RWPE1 (cell line): ENCODE data around the gene GATA6.

Experiments
- CTCF ChIA-PET: fragments of 350-600 bp; sonication (Branson Sonifier 250); formaldehyde crosslinking; extraction: SDS; loops from one replicate; lab custom pipeline; 2021; lab: Yijun Ruan, JAX
- POLR2A ChIA-PET: fragments of 400-600 bp; formaldehyde crosslinking; extraction: SDS; loops from one replicate; lab custom pipeline; 2020; ENCODE audit warnings: antibody characterized with exemption; ENCODE audit not compliant: low non-redundant PET; lab: Yijun Ruan, JAX
- DNase-seq: peaks from one replicate; pipeline ENCODE4 v3.0.0; 2012; ENCODE audit warnings: low spot score
- H3K27ac ChIP-seq: fragments of 450-650 bp; 2 replicates; pipeline ENCODE4 v1.5.1; 2017
- CTCF ChIP-seq: fragments of 450-650 bp; conservative IDR thresholded peaks from 2 replicates; pipeline ENCODE4 v1.5.1; 2017; ENCODE audit warnings: low read depth, mild to moderate bottlenecking

GATA6 gene

GRCh38 chr18:22136395-22136794, 33.0 kb upstream of the GATA6 start:
- ChIA-PET CTCF (no interaction called here), POLR2A (no interaction called here)
- TF ChIP-seq CTCF: no peak
- DNase-seq: no peak
- no peak overlapping the region for H3K27ac ChIP-seq

DNA sequence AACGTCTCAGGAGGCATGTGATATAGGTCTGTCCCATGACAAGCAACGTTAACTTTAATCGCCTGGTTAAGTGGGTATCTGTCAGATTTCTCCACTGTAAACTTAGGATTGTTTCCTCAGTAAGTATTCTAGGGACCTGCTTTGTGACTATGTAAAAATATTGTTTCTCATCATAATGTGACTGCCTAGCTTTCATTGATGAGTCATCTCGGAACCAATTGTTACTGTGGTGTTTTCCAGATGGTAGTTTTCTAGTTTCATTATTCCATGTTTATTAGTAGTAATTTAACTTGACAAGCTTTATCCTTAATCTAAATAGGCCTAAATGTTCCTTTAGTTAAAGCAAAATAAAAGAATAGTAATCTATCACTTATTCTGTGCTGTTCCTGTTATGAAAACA, 28.2 kb upstream of the GATA6 start:
- ChIA-PET POLR2A (no interaction called here), CTCF (interaction anchor here (1.0 kb wide), 1 partner anchor 186 kb away, joined by 6 read pairs; no protein-coding TSS in a partner anchor)
- no peak for DNase-seq
- no peak for TF ChIP-seq CTCF
- H3K27ac ChIP-seq: no peak overlapping the region

DNA sequence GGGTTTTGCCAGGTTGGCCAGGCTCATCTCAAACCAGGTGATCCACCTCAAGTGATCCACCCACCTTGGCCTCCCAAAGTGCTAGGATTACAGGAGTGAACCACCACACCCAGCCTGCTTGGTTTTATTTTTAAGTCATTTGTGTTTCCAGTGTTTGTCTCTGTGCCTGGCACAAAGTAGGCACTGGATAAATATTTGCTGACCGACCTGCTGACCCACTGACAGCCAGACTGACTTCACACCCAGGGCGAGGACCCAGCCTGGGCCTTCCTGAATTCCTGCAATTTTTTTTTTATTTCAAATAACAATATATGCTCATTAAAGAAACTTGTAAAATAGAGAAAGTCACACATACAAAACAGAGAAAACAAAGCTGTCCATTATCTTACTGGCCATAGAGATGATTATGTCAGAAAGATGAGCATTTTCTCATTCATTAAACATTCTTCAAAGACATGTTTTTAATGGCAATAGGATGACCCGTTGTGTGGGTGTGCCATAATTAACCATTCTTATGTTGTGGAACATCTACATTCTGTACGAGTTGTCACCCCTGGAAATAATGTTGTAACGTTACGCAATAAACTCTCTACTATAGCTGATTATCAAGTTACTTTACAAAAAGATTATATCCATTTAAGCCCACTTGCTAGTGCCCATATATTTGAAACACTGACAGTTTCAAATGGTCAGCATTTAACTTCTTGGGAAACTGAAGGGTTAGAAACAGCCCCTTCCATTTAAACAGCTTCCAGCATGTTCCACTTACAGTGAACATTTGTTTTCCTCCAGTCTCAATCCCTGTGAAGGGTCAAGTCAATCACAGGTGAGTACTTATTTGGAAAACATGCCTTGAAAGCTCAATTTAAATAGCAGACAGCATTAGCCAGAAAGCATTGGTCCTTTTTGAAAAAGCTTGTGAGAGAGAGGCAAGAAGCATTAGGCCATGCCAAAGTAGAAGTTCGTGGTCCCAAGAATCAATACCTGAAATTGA, 25.7 kb upstream of the GATA6 start:
- H3K27ac ChIP-seq: no peak overlapping the region
- ChIA-PET POLR2A (no interaction called here), CTCF (no interaction called here)
- no peak for DNase-seq
- TF ChIP-seq CTCF: no peak

DNA sequence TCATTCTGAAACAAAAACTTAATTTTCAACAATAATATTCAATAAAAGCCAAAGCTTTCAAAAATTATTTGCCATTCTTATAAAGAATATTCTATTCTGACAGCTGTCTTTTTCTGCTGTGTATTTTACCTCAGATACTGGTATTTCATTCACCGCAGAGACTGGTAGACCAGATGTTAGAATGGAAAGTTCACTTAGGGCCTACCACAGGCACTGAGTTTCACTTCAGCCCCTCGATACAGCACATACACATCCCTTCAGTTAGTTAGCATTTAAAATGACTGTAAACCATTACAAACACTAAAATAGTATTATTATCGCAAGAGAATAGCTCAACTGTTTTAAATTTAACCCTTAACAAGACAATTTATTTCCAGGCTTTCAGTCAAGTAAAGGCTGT, 24.2 kb upstream of the GATA6 start:
- no peak overlapping the region for H3K27ac ChIP-seq
- POLR2A ChIA-PET: no interaction called here
- TF ChIP-seq CTCF: no peak
- DNase-seq: no peak
- CTCF ChIA-PET: interaction anchor here (0.6 kb wide), 2 partner anchors 55 to 153 kb away, joined by 3 to 10 read pairs; no protein-coding TSS in a partner anchor

DNA sequence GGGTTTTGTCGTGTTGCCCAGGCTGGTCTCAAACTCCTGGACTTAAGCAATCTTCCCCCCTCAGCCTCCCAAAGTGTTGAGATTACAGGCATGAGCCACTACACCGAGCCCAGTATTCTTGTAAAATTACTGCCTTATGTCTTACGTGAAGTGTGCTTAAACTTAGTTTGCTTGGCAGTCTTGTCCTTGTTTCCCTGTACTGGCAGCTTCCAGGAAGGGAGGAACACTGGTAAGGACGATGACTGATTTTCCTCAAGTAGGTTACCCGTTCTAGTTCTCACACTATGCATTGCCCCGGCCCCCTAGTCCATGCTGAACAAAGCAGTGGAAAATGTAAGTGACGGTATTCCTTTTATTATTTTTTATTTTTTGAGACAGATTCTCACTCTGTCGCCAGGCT, 19.7 kb upstream of the GATA6 start:
- H3K27ac ChIP-seq: no peak overlapping the region
- ChIA-PET POLR2A (no interaction called here), CTCF (no interaction called here)
- no peak for DNase-seq
- TF ChIP-seq CTCF: no peak

DNA sequence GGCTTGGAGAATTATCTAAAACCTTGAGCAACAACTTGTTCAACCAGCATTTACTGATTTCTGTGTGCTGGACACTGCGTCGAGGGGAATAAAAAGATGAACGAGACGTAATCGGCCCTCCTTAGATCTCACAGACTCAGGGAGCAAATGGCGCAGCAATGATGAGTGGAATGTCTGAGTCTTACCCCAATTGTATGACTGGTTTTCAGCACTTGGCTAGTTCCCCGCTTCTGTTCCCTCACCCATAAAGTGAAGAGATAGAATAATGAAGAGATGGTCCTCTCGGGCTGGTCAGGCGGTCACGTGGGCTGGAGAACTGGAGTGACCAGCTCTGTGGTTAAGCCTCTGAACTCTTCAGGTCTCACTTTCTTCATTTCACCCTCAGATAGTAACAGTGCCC, 17.3 kb upstream of the GATA6 start:
- TF ChIP-seq CTCF: no peak
- no peak for DNase-seq
- CTCF ChIA-PET: no interaction called here
- POLR2A ChIA-PET: no interaction called here
- no peak overlapping the region for H3K27ac ChIP-seq
